Breast epithelium (tissue), 4 donors: ENCODE data around the gene GIN1. TPM values are rescaled to one million over a fixed set of nuclear protein-coding genes. Genes with fewer than 3 reads are reported as not detected.
"Not testable (repeated sequence)": the region's sequence is repeated elsewhere in the genome, so short reads cannot be mapped to it uniquely, and the experiment has no call there.

Experiments
- DNase-seq, 2 donors: peaks; one replicate each; pipeline ENCODE4 v3.0.0-alpha.2; 2019; ENCODE audit warnings: low spot score in 2 of 2
- H3K27ac ChIP-seq, 2 donors: fragments of 200-600 bp; sonication (generic) in 1 of 2; one replicate each; pipeline ENCODE4 v1.5.1; 2016 to 2019; ENCODE audit warnings: mild to moderate bottlenecking in 1 of 2
- H3K27me3 ChIP-seq, 2 donors: fragments of 200-600 bp; sonication (generic) in 1 of 2; one replicate each; pipeline versions ENCODE4 v1.5.1 to v1.6.0; 2017 to 2019; ENCODE audit warnings: control low read depth in 1 of 2, mild to moderate bottlenecking in 1 of 2
- H3K36me3 ChIP-seq: fragments of 200-600 bp; one replicate; pipeline ENCODE4 v1.5.1; 2019
- H3K4me1 ChIP-seq, 2 donors: fragments of 200-600 bp; sonication (generic); one replicate each; pipeline ENCODE4 v1.5.1; 2016 to 2019; ENCODE audit warnings: control low read depth in 1 of 2
- H3K4me3 ChIP-seq, 3 donors: fragments of 200-600 bp; sonication (generic); 1 replicate in 2 of 3; 2 replicates in 1 of 3; pipeline ENCODE4 v1.5.1; 2016 to 2019; ENCODE audit warnings: mild to moderate bottlenecking in 3 of 3, moderate library complexity in 2 of 3
- H3K9me3 ChIP-seq, 2 donors: fragments of 200-600 bp; sonication (generic) in 1 of 2; one replicate each; pipeline ENCODE4 v1.5.1; 2016 to 2019; ENCODE audit warnings: control low read depth in 1 of 2
- POLR2A ChIP-seq: fragments of 450-650 bp; IDR thresholded peaks from one replicate; pipeline ENCODE4 v1.6.1; 2016; ENCODE audit warnings: antibody characterized with exemption, mild to moderate bottlenecking, moderate library complexity
- POLR2AphosphoS5 ChIP-seq, 3 donors: sonication (generic); formaldehyde crosslinking; IDR thresholded peaks; one replicate each; pipeline ENCODE4 v1.6.1; 2017; ENCODE audit warnings: antibody characterized with exemption in 3 of 3
- intact Hi-C: fragments of 100-400 bp; cut with DNase I; formaldehyde crosslinking; loops from one replicate; pipeline ENCODE4 v1.15.1; 2023; ENCODE audit warnings: low total_unique reads
- total RNA-seq, 3 donors: library from RNA; depleted of rRNA; stranded (reverse); fragments of >200 nt; gene quantifications; one replicate each; pipeline ENCODE4 v1.1.0, GENCODE V29; 2016
- TF ChIP-seq, protein P1 (sequence below), 3 donors: fragments of 450-650 bp; IDR thresholded peaks; one replicate each; pipeline ENCODE4 v1.5.1; 2016 to 2017; ENCODE audit warnings: antibody characterized with exemption in 3 of 3, mild to moderate bottlenecking in 3 of 3, moderate library complexity in 3 of 3

Gene GIN1
- total RNA-seq, 3 donors from 2014 or later = 3.4 to 10.4 (median 4.9) TPM

DNA sequence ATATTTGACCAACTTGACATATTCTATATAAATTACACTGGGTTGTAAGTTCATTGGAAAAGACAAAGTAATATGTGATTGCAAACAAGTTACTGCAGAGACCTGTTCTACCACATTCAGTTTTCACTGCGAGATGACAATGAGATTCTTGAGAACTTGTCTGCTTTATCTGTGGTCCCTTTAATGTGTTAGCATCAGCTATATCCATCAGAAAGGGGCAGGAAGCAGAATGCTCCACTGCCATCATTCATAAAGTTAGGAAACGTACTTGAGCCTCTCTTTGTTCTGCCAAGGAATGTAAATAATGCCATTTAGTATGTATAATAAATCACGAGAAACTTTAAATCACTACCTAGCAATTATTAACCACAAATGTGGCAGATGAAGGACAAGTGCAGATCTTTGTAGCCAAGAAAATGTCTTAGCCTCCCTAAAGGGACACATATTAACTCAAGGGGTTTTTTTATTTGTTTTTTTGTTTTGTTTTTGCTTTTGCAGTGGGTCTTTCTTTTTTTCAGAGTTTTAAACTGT, 59.4 kb downstream of the GIN1 start:
- TF ChIP-seq POLR2AphosphoS5 (IDR thresholded peaks at IDR 0.05) = no peak
- TF ChIP-seq, protein P1, sequence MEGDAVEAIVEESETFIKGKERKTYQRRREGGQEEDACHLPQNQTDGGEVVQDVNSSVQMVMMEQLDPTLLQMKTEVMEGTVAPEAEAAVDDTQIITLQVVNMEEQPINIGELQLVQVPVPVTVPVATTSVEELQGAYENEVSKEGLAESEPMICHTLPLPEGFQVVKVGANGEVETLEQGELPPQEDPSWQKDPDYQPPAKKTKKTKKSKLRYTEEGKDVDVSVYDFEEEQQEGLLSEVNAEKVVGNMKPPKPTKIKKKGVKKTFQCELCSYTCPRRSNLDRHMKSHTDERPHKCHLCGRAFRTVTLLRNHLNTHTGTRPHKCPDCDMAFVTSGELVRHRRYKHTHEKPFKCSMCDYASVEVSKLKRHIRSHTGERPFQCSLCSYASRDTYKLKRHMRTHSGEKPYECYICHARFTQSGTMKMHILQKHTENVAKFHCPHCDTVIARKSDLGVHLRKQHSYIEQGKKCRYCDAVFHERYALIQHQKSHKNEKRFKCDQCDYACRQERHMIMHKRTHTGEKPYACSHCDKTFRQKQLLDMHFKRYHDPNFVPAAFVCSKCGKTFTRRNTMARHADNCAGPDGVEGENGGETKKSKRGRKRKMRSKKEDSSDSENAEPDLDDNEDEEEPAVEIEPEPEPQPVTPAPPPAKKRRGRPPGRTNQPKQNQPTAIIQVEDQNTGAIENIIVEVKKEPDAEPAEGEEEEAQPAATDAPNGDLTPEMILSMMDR (IDR thresholded peaks at IDR 0.05) = no peak
- TF ChIP-seq POLR2A = no peak
- Histone ChIP-seq H3K4me1 (no peaks in the 10 kb centered on the region), H3K27ac (no peak overlapping the region), H3K9me3 (no peaks in the 10 kb centered on the region), H3K36me3 (no peaks in the 10 kb centered on the region), H3K4me3 (no peak overlapping the region), H3K27me3 (no peaks in the 10 kb centered on the region)
- intact Hi-C loops = no loop called here
- no peak for DNase-seq

DNA sequence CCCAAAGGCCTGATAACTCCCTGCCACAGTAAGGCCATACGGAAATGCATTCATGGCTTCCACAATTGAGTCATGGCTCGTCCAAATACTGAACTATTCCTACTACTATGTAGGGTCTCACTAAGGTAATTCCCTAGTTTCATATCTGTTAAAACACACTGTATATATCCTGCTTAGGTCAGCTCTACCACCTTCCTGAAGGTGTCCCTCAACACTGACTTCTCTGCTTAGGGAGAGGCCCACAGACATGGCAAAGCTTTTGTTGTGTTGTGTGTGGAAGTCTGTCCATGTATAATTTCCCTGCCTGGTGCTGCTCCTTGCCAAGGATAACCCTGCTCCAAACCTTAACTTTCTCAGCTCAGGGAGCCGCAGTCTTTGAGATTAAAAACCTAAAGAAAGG, 60.4 kb downstream of the GIN1 start:
- intact Hi-C loops = no loop called here
- no peaks in the 10 kb centered on the region for H3K9me3 ChIP-seq
- no peaks in the 10 kb centered on the region for H3K36me3 ChIP-seq
- no peak overlapping the region for H3K4me3 ChIP-seq
- TF ChIP-seq POLR2AphosphoS5 (IDR thresholded peaks at IDR 0.05) = no peak
- no peak for TF ChIP-seq POLR2A
- TF ChIP-seq, protein P1 (IDR thresholded peaks at IDR 0.05) = no peak
- no peaks in the 10 kb centered on the region for H3K27me3 ChIP-seq
- H3K4me1 ChIP-seq = no peaks in the 10 kb centered on the region
- no peak overlapping the region for H3K27ac ChIP-seq
- no peak for DNase-seq

DNA sequence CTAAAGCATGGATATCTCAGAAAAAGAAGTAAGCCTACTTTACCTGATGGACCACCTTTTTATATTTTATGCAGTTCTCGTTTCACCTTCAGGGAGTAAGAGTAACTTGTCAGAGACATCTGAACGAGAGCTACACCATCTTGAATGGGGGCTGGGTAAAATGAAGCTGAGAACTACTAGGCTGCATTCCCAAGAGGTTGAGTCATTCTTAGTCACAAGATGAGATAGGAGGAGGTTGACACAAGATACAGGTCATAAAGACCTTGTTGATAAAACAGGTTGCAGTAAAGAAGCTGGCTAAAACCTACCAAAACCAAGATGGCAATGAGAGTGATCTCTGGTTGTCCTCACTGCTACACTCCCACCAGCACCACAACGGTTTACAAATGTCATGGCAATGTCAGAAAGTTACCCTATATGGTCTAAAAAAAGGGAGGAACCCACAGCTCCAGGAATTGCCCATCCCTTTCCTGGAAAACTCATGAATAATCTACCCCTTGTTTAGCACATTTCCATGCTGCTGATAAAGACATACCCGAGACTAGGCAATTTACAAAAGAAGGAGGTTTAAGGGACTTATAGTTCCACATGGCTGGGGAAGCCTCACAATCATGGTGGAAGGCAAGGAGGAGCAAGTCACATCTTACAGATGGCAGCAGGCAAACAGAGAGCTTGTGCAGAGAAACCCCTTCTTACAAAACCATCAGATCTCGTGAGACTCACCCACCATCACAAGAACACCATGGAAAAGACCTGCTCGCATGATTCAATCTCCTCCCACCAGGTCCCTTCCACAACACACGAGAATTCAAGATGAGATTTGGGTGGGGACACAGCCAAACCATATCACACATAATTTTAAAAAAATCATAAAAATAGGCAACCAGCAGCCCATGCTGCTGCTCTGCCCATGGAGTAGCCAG, 62.5 kb downstream of the GIN1 start:
- Histone ChIP-seq H3K27me3 (no peaks in the 10 kb centered on the region), H3K27ac (no peak overlapping the region), H3K4me3 (no peak overlapping the region), H3K4me1 (no peaks in the 10 kb centered on the region), H3K36me3 (no peaks in the 10 kb centered on the region), H3K9me3 (no peaks in the 10 kb centered on the region)
- intact Hi-C loops = no loop called here
- DNase-seq = no peak
- TF ChIP-seq POLR2AphosphoS5 (IDR thresholded peaks at IDR 0.05) (no peak), POLR2A (no peak)
- TF ChIP-seq, protein P1 (IDR thresholded peaks at IDR 0.05) = no peak

- H3K9me3 ChIP-seq, H3K27ac ChIP-seq, intact Hi-C loops, H3K27me3 ChIP-seq, H3K4me1 ChIP-seq, DNase-seq, H3K36me3 ChIP-seq, H3K4me3 ChIP-seq: not testable (repeated sequence)
These were observed 73.2 kb downstream of the GIN1 start for GRCh38 chr5:103046706-103047105.

- H3K27ac ChIP-seq = no peak overlapping the region
- no peaks in the 10 kb centered on the region for H3K27me3 ChIP-seq
- H3K36me3 ChIP-seq = no peaks in the 10 kb centered on the region
- TF ChIP-seq POLR2A = no peak
- TF ChIP-seq, protein P1 (IDR thresholded peaks at IDR 0.05) = peak; percentile 26 to 57 (median 37)
- TF ChIP-seq POLR2AphosphoS5 (IDR thresholded peaks at IDR 0.05) = no peak
- H3K9me3 ChIP-seq = no peaks in the 10 kb centered on the region
- intact Hi-C loops = no loop called here
- no peaks in the 10 kb centered on the region for H3K4me1 ChIP-seq
- no peak for DNase-seq
- no peak overlapping the region for H3K4me3 ChIP-seq
These were observed 78.8 kb downstream of the GIN1 start for GRCh38 chr5:103041071-103041676.
